GM12878 (cell line): ENCODE measurements around the gene FANK1. TPM values are rescaled to one million over a fixed set of nuclear protein-coding genes. Genes with fewer than 3 reads are reported as not detected.
"Not testable (repeated sequence)": the region's sequence is repeated elsewhere in the genome, so short reads cannot be mapped to it uniquely, and the experiment has no call there.

ENCODE experiments used
- ATAC-seq: fragments of 200-7000 bp; cut with Tn5 transposase; 3 replicates; pipeline ENCODE4 v1.9.1; 2020; ENCODE audit warnings: mild to moderate bottlenecking, moderate library complexity
- BruUV-seq: library from RNA; stranded (reverse); fragments of 400-500 nt; replicated peaks from 2 replicates; lab custom pipeline; 2021; lab: Mats Ljungman, UMichigan
- CTCF ChIA-PET: fragments of 300-600 bp; sonication (Branson Sonifier 250); formaldehyde crosslinking; extraction: SDS; loops from one replicate; lab custom pipeline; 2021; ENCODE audit warnings: inconsistent platforms; lab: Yijun Ruan, JAX
- POLR2A ChIA-PET: fragments of 350-600 bp; formaldehyde crosslinking; extraction: SDS; loops from one replicate; lab custom pipeline; 2021; ENCODE audit warnings: inconsistent platforms; lab: Charles Lee
- RAD21 ChIA-PET: fragments of 300-600 bp; sonication (Branson Sonifier 250); formaldehyde crosslinking; loops from one replicate; lab custom pipeline; 2023; ENCODE audit warnings: antibody characterized with exemption; ENCODE audit not compliant: unreplicated experiment; lab: Charles Lee
- SMC1A ChIA-PET: fragments of 300-600 bp; sonication (Branson Sonifier 250); formaldehyde crosslinking; loops from one replicate; lab custom pipeline; 2023; ENCODE audit not compliant: unreplicated experiment, uncharacterized antibody; lab: Charles Lee
- DNase-seq: peaks from one replicate; pipeline ENCODE4 v3.0.0-alpha.2; 2011; ENCODE audit warnings: low read depth, low spot score
- FAIRE-seq: peaks from 3 replicates; lab custom pipeline; 2011; peaks lifted over from hg19 to GRCh38; lab: Jason Lieb, UNC
- H2AFZ ChIP-seq: 2 replicates; pipeline ENCODE4 v1.6.0; 2011; ENCODE audit warnings: low read depth, low read length, control low read depth; ENCODE audit not compliant: control insufficient read depth
- H3K27ac ChIP-seq: 2 replicates; pipeline ENCODE4 v1.5.1; 2011; ENCODE audit warnings: control low read depth; ENCODE audit not compliant: control insufficient read depth, insufficient read depth
- H3K27me3 ChIP-seq, 2 experiments: replicated peaks in 1 of 2; 2 replicates each; pipeline versions ENCODE4 v1.6.0 to v1.6.1; 2011; ENCODE audit warnings: low read length in 1 of 2; ENCODE audit not compliant: control insufficient read depth in 2 of 2, insufficient read depth in 2 of 2
- H3K36me3 ChIP-seq, 2 experiments: 2 replicates each; pipeline ENCODE4 v1.5.1; 2011; ENCODE audit warnings: low read length in 1 of 2; ENCODE audit not compliant: control insufficient read depth in 2 of 2, insufficient read depth in 2 of 2
- H3K4me1 ChIP-seq: 2 replicates; pipeline ENCODE4 v1.6.1; 2011; ENCODE audit warnings: mild to moderate bottlenecking, low read length, moderate library complexity, mixed read lengths; ENCODE audit not compliant: control insufficient read depth, insufficient read depth
- H3K4me2 ChIP-seq: 2 replicates; pipeline ENCODE4 v1.6.0; 2011; ENCODE audit warnings: control low read depth; ENCODE audit not compliant: control insufficient read depth, insufficient read depth
- H3K4me3 ChIP-seq: fragments of 200-600 bp; sonication (generic); 2 replicates; pipeline ENCODE4 v1.5.1; 2016
- H3K79me2 ChIP-seq: 2 replicates; pipeline ENCODE4 v1.6.0; 2011; ENCODE audit warnings: low read length; ENCODE audit not compliant: control insufficient read depth, insufficient read depth
- H3K9ac ChIP-seq: 2 replicates; pipeline ENCODE4 v1.8.0; 2011; ENCODE audit warnings: low read length, control low read depth, mixed read lengths; ENCODE audit not compliant: control insufficient read depth, insufficient read depth
- H3K9me3 ChIP-seq: replicated peaks from 3 replicates; pipeline ENCODE4 v1.5.1; 2011; ENCODE audit warnings: mild to moderate bottlenecking, low read length; ENCODE audit not compliant: control insufficient read depth, insufficient read depth
- H4K20me1 ChIP-seq: 2 replicates; pipeline ENCODE4 v1.6.0; 2011; ENCODE audit not compliant: control insufficient read depth, insufficient read depth
- ATF3 ChIP-seq: IDR thresholded peaks from 2 replicates; pipeline ENCODE4 v1.6.1; 2011; ENCODE audit warnings: low read depth, mild to moderate bottlenecking, low read length, moderate library complexity, borderline replicate concordance; ENCODE audit errors: extremely low read depth
- BHLHE40 ChIP-seq, 2 experiments: fragments of 450-650 bp in 1 of 2; IDR thresholded peaks; 2 replicates each; pipeline ENCODE4 v1.6.1; 2011 to 2017; ENCODE audit warnings: low read depth in 2 of 2, borderline replicate concordance in 1 of 2, improper control_type of control experiment in 1 of 2, low read length in 1 of 2, mild to moderate bottlenecking in 1 of 2
- HDAC2 ChIP-seq: fragments of 200-600 bp; sonication (generic); IDR thresholded peaks from 2 replicates; pipeline ENCODE4 v1.6.1; 2017
- ZBTB4 ChIP-seq: fragments of 450-650 bp; formaldehyde crosslinking; IDR thresholded peaks from 2 replicates; pipeline ENCODE4 v1.4.0; 2022; ENCODE audit warnings: mild to moderate bottlenecking, moderate library complexity
- WGBS: methylation state at CpG from one replicate; pipeline ENCODE4 v1.1.6; 2016; ENCODE audit warnings: low lambda C conversion rate; ENCODE audit not compliant: insufficient replicate concordance, insufficient coverage; ENCODE audit errors: missing lambda C conversion rate; 5-methylcytosine and 5-hydroxymethylcytosine counted together
- in situ Hi-C: fragments of 300-500 bp; cut with MboI; formaldehyde crosslinking; loops from 9 replicates; pipeline ENCODE4 v1.14.3; 2018; ENCODE audit warnings: mixed read lengths
- intact Hi-C: fragments of 100-400 bp; cut with micrococcal nuclease; formaldehyde crosslinking; loops from one replicate; pipeline ENCODE4 v1.14.2; 2022; ENCODE audit not compliant: unreplicated experiment
- polyA plus RNA-seq, 11 experiments: library from polyadenylated mRNA; depleted of rRNA in 4 of 11; unstranded in 6 of 11; stranded (reverse) in 5 of 11; fragments of >200 nt; fragmentation: Nextera tagmentation in 4 of 11; fragmentation: Illumina TruSeq in 1 of 11; extraction: Ambion mirVana in 4 of 11; extraction: Trizol in 1 of 11; gene quantifications; 1 replicate in 1 of 11; 2 replicates in 10 of 11; pipeline versions ENCODE4 v1.2.1 to v1.2.3, GENCODE V29; 2011 to 2016; ENCODE audit warnings: inconsistent platforms in 2 of 11, missing spikeins in 2 of 11, low read depth in 1 of 11
- total RNA-seq, 4 experiments: library from RNA; depleted of rRNA in 3 of 4; stranded (reverse); fragments of >200 nt in 3 of 4; fragmentation: Illumina TruSeq in 1 of 4; extraction: Trizol in 1 of 4; gene quantifications; 2 replicates each; pipeline versions ENCODE4 v1.2.1 to v1.2.3, GENCODE V29; 2013 to 2021

The FANK1 gene
- total and polyA plus RNA-seq, 10 of the 15 experiments (the other 5 are each of a cell fraction or from before 2014, with no cell fraction given), result 0.07 to 0.16 (median 0.13) TPM; not detected in 6

DNA sequence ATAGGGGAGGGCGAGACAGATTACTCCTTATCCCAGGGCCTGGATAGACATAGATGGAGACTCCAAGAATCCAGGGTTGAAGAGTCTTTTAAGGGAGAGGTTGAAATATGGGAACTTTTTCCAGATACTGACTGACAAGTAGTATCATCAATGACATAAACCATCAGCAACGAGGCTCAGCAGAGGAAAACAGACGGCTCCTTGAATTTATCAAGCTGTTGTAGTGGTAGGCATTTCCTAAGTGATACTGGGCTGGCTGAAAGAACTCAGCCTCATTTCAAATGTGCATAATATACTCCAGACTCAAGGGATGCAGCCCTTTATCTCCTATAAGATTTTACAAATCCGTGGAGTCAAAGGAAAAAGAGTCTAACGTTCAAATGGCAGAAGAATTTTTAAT is 150.5 kb downstream of the FANK1 start (continued):
- TF ChIP-seq ZBTB4 (CRISPR knock-in tag) (no peak), ATF3 (no peak), HDAC2 (no peak), BHLHE40 (IDR thresholded peaks at IDR 0.05; ENCODE audit: borderline replicate concordance in 1 of 2, low read depth in 2 of 2, low read length in 1 of 2) (no peak)

- H3K27ac ChIP-seq, SMC1A ChIA-PET, H3K27me3 ChIP-seq, H2AFZ ChIP-seq, H3K4me3 ChIP-seq, FAIRE-seq, DNase-seq, ATAC-seq, intact Hi-C loops, BruUV-seq, H3K9me3 ChIP-seq, CTCF ChIA-PET, H3K9ac ChIP-seq, H3K4me1 ChIP-seq, H3K4me2 ChIP-seq, H3K79me2 ChIP-seq, H3K36me3 ChIP-seq, H4K20me1 ChIP-seq, POLR2A ChIA-PET: not testable (repeated sequence)
- 23% methylated on average over 1 of the region's 1 CpG for WGBS
- RAD21 ChIA-PET, result interaction anchor here (0.8 kb wide), 1 partner anchor 65 kb away, joined by 5 read pairs; no protein-coding TSS in a partner anchor
- in situ Hi-C loops, result loop anchor here (10.0 kb wide), 1 partner anchor 343 kb away; no protein-coding TSS in a partner anchor
Observed at GRCh38 chr10:126047749-126048148, 151.4 kb downstream of the FANK1 start.
